Fibroblast of skin of abdomen (primary cell): ENCODE results near the gene MOV10L1.
"Not testable (repeated sequence)": the region's sequence is repeated elsewhere in the genome, so short reads cannot be mapped to it uniquely, and the experiment has no call there.

ENCODE experiments used
- DNase-seq: peaks from one replicate; pipeline ENCODE4 v3.0.0-alpha.2; 2013

The MOV10L1 gene

DNA sequence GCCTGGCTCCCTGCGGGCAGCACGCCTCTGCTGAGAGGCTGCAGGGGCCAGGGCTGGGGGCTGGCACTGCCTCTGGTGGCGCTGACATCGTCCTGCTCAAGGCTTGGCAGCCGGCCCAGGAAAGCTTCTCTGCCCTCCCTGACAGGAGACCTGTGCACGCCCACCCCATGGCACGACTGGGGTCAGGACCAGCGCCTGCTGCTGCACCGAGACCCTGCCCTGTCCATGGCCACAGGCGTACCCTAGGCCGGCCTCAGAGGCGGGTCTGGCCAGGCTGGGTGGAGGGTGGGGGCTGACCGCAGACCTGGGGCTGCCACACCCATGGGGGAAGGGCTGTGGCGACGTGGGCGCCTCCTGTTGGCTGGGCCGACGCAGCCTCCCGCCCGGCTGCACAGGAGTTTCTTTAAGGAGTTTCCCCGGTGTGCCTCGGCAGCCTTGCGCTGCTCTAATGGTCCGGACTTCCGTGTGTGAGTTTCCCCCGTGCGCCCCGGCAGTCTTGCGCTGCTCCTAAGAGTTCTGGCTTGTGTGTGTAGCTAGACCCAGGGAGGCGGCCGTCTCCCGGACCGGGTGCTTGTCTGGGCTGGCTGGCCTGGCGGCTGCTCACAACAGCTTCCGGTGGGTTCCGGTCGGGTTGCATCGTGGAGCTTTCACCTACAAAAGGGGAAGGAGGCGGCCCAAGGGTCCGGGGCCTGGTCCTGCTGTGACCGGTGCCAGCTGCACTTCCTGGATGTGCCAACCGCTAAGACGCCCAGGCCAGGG is 100.6 kb downstream of the MOV10L1 start:
- DNase-seq = peak; percentile 35

DNA sequence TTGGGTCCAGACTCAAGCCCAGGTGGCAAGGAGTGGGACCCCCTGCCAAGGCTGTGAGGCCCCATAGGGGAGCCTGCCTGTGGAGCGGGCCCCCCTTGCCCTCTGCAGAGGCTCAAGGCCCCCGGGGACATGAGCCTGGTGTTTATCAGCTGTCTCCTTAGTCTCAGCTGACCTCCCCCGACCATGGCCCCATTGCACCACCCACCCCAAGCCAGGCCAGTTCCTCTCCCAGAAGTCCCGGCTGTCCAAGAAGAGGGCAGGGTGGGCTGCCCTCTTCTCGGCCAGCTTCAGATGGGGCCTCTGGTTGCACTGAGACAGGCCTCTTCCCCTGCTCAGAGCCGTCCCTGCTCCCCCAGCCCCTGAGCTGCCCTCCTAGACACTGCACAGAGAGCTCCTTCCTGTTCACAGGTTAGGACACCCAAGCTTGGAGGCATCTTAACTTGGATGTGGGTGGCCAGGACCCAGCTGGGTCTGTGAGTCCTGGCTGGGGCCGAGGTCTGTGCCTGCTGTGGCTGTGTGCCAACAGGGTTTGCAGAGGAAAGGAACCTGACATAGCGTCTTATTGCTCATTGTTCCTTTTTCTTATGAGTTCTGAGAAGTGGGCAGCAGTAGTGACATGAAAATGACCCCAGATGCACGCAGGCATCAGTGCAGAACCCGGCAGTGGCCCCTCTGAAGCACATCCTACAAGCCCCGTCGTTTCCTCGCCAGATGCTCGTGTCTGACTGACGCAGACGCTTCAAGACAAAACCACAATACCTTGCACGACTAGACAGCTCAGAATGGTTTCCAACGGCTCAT is 101.3 kb downstream of the MOV10L1 start:
- peak; percentile 44 for DNase-seq

DNA sequence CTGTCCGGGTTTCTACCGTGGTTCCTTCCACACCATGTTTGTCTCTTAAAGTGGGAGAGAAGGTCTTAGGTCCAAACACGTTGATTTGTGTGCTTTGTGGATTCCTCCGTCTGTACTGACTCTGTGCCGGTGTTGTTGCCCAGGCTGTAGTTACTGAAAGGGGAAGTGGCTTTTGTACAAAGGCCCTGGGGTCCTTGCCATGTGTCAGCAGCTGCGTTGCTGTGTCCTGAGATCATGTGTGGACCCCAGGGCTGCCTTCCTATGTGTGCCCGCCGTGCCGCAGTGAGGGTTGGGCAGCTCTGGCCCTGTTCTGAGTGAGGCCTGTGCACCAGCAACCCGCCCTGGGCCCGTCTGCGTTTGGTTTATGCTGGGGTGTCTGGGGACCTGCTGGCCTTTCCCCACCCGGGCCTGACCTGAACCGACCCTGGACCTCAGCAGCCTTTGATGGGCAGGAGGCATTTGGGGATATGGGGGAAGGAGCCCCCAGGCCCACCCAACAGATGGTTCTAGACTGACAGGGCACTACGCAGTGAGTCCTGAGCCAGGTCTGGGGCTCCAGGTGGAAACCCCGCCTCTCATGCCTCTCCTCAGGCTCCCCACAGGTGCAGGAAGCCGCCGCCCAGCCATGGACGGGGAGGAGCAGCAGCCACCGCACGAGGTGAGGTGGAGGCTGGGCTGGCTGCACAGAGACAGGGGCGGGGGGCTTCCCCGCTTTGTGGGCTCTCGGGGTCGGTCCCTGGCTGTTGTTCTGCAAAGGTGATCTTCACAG is 102.8 kb downstream of the MOV10L1 start:
- DNase-seq = no peak

DNA sequence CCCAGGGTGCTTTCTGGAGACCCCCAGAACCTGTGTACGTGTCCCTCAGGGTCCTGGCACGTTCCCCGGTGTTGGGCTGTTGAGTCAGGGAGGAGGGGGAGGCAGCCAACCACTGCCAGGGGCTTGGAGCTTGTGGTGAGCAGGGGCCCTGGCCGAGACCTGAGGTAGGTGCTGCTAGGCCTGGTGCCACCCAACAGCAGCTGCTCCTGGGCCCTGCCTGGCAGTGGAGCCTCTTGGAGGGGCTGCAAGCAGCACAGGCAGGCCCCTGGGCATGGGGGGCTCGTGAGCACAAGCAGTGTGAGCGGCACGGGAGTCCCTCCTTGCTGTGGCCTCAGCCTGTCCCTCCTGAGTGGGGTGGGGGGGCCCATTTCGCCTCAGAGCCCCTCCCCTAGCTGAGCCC is 103.8 kb downstream of the MOV10L1 start:
- no peak for DNase-seq

DNA sequence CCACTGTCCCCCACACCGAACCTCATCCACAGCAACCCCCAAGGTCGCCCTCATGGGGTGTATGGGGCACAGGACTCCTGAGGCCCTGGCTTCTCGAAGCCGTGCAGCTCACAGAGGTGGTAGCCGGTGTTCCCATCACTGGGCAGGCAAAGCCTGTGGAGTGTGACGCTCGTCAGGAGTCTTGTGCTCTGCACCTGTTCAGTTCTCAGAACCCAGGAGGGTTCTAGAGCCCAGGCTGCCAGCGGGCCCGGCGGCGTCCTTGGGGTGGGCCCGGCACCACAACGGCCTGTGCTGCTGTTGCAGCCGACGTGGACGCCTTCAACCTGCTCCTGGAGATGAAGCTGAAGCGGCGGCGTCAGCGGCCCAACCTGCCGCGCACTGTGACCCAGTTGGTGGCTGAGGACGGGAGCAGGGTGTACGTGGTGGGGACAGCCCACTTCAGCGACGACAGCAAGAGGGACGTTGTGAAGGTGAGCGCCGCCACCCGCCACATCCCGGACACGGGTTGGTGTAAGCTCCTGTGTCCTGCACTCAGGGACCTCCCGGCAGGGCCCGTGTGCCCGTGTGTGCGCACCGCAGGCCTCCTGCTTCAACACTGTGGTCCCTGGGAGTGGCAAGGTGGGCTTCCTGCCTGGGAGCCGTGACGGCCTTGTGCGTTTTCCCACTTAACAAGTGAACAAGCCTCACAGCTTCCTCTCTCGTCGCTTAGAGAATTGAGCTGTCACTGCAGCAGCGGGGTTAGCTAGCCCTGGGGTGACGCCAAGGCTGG is 104.4 kb downstream of the MOV10L1 start:
- no peak for DNase-seq

DNA sequence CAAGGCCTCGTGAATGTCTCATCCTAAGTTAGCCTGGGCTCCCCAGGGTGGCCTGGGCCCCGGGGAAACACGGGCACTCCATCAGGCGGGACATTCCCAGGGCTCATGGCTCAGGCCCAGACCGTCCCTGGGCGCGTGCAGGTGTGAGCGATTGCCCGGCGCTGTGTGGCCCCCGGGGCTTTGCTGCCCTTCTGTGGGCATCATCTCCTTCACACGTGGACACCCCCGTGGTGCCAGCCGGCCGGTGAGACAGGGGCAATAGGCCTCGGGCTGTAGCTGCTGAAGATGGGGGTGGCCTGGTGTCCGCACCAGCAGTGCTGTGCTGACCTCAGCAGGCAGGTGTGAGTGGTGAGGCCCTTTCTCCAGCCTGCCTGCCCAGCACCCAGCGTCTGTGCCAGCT is 106.5 kb downstream of the MOV10L1 start:
- no peak for DNase-seq

DNA sequence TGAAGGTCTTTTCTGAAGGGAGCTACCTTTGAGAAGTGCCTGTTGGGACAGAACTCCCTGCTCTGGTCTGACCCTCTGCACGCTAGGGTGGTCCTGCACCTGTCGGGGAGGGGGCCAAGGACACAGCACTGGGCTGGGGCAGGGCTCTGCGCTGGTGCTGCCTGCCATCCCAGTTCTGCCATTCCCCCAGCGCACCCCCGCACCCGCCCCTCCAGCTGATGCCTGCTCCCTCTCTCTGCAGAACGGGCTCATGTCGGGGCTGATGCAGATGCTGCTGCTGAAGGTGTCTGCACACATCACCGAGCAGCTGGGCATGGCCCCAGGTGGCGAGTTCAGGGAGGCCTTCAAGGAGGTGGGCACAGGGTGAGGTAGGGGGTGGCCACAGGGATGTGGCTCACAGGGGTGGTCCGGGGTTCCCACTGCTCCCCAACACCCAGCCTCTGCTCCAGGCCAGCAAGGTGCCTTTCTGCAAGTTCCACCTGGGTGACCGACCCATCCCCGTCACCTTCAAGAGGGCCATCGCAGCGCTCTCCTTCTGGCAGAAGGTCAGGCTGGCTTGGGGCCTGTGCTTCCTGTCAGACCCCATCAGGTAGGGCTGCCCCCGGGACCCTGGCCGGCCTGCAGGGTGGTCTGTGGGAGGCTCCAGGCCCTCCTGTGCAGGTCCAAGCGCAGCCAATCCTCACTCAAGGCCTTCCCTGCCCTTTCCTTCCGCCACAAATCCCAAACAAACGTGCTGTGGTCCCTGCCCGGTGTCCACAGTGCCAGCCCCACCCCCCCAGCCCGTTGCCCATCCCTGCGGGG is 107.4 kb downstream of the MOV10L1 start:
- DNase-seq = no peak

DNA sequence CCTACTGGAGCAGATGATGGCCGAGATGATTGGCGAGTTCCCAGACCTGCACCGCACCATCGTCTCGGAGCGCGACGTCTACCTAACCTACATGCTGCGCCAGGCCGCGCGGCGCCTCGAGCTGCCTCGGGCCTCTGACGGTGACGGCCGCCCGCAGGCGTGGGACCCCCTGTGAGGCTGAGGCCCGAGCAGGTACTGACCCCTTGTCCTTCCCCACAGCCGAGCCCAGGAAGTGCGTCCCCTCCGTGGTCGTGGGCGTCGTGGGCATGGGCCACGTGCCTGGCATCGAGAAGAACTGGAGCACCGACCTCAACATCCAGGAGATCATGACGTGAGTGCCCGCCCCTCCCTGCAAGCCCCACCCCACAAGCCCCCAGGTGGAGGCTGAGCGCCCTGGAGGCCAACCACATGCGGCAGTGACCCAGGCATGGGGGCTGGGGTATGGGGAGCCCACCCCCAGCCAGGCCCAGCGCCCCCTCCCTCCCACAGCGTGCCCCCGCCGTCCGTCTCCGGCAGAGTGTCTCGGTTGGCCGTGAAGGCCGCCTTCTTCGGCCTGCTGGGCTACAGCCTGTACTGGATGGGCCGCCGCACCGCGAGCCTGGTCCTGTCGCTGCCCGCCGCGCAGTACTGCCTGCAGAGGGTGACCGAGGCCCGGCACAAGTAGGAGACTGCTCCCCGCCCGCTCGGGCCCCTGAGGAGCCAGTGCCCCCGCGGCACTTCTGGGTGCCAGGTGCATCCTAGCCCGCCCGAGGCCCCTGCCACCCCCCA is 108.2 kb downstream of the MOV10L1 start:
- no peak for DNase-seq

DNA sequence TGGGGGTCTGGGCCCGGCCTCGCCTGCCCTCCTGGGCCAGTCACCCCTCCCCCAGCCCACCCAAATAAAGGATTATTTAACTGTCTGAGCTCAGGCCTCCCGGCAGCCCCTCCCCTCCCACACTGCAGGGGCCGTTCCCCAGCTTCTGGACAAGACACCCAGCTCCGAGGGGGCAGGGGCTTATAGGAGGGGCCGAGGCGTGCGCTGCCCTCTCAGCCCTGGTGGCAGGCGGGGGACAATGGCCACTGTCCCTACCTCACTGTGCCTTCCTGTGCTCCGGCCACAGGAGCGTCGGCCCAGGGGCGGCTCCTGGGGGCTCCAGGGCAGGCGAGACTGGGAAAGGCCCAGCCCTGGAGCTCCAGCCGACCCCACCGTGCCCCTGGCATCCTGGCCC is 108.8 kb downstream of the MOV10L1 start:
- DNase-seq = no peak

DNA sequence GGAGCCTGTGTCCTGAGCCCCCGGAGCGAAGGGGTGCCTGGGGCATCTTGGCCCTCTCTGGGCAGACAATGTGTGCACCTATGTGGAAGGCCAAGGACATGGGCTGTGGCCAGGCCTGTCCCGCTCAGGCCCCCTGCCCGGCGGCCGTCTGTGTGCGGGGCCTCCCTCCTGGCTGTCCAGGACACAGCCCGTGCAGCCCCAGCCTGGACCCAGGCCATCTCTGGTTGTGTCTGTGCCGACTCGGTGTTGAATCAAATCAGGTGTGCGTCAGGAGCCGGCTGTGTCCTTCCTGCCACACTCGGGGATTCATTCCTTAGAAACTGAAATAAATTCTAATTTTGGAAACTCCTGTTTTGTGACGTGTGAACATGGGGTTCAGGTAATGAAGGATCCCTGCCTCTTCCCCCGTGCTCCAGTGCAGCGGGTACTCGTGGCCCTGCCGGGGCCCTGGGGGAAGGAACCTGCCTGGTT is 109.5 kb downstream of the MOV10L1 start:
- DNase-seq = no peak

DNA sequence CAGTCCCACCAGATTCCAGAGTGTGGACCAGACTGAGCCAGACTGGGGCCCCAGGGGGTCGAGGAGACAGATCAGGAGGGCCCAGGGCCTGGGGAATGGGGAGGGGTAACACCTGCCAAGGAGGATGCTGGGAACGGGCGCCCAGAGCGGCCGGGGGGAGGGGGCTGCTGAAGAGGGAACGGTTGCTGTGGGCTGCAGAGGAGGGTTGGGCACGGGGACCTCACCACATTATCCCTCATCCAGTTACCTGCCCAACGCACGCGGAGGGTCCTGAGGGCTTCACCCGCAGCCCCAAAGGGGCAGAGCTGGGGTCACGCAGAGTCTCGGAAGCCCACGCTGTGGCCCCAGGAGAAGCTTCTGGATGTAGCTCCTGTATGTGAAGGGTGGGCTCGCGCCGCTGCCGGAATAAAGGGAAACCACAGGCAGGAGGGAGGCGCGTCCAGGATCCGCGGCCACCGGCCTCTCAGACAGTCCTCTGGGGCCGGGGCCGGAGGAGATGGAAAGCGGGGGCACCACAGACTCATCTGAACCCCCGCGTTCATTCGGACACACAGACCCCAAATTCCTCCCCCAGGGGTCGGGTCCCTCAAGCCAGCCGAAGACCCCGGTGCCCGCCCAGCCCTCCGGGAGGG is 110.1 kb downstream of the MOV10L1 start:
- DNase-seq = no peak

DNA sequence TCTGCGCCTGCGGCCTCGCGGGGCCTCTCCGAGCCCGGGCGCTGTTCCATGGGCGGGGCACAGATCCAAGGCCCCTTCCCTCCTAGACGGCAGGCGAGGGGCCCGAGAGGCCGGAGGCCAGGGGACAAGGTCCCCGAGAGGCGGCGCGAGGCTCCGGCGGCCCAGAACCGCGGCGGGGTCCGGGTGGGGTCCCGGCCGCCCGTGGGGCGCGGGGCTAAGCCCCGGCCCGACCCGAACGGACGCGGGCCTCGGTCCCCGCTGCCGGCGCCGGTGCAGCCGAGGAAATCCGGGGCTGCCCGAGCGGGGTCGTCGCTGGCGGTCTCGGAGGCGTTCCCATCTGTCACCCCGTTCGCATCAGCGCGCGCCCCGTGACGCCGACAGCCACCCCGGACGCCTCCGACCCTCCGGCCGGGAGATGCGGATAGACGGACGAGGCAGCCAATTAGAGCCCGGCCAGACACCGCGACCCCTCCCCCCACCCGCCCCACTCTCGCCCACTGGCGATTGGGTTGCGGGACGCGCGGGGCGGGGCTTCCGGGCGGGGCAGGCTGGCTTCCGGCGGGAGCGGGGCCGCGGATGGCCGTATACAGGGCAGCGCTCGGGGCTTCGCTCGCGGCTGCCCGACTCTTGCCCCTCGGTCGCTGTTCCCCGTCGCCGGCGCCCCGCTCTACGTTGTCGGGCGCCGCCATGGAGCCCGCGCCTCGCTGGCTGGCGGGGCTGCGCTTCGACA is 110.8 kb downstream of the MOV10L1 start, which contains the start of gene SELENOO:
TSS of gene SELENOO (plus strand) at position 551 of the 730 bp plus-strand sequence. CDS start at position 577, 26 bp downstream.
- DNase-seq = peak; percentile 88

DNA sequence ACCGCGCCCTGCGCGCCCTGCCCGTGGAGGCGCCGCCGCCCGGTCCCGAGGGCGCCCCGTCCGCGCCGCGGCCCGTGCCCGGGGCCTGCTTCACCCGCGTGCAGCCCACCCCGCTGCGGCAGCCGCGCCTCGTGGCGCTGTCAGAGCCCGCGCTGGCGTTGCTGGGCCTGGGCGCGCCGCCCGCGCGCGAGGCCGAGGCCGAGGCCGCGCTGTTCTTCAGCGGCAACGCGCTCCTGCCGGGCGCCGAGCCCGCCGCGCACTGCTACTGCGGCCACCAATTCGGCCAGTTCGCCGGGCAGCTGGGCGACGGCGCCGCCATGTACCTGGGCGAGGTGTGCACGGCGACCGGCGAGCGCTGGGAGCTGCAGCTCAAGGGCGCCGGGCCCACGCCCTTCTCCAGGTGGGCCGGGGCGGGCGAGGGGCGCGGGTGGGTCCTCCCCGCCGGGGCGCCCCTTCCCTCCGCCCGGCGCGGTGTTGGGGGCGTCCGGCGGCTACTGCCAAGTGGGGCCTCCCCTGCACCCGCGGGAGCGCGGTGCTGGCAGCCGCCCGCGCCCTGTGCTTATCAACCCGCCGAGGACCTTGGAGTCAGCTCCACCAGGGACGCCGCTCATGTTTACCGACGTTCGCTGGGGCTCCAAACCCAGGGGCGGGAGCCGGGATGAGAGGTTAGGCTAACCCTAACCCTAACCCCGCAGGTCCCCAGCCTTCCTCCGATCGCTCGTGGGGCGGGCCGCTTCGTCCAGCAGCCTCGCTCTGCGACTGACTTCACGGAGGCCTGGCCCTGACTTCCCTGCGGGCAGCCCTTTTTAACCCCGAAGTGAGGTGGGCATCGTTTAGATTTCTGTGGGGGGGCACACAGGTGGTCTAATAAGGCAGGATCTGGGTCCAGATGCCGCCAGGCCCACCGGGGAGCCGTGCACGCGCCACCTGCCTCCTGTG is 111.7 kb downstream of the MOV10L1 start:
- no peak for DNase-seq

DNA sequence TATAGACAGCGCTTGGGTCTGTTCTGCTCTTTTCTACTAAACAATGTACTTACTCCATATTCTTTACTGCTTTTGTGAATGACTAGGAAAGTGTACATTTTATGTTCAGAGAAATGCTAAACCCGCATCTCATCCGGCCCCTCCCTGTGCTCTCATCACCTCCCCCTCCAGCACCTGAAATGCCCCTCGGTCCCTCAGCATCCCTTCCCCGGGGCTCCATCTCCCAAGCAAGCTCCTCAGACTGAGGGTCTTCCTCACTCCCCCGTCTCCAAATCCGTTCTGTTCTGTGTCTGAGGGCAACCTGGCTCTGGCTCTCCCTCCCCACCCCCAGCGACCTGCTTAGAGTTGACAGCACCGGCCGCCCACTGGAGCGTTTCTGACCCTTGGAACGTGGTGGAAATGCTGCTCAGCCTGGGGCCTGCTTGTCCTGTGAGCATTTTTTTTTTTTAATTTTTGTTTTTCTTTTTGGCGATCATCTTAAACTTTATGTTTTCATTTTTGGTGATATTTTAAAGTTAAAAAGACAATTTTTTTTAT is 112.4 kb downstream of the MOV10L1 start:
- DNase-seq = no peak

DNA sequence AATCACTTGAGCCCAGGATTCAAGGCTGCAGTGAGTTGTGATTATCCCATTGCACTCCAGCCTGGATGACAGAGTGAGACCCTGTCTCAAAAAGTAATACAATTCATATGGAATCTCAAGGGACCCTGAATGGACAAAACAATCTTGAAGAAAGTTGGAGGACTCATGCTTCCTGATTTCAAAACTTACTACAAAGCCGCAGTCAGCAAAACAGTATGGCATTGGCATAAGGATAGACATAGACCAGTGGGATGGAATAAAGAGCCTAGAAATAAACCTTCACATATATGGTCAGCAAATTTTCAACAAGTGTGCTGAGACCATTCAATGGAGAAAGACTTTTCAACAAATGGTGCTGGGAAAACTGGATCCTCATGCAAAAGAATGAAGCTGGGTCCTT is 113.5 kb downstream of the MOV10L1 start:
- DNase-seq = no peak

DNA sequence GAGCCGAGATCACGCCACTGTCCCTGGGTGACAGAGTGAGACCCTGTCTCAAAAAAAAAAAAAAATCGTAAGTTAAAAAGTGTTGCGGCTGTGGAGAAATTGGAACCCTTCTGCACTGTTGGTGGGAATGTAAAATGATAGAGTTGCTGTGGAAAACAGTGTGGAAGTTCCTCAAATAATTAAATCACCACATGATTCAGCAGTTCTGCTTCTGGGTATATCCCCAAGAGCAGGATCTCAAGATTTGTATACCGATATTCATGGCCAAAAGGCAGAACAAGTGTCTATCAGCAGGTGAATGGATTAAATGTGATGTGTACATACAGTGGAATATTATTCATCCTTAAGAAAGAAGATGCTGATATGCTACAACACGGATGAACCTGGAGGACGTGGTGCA is 114.8 kb downstream of the MOV10L1 start:
- no peak for DNase-seq

DNA sequence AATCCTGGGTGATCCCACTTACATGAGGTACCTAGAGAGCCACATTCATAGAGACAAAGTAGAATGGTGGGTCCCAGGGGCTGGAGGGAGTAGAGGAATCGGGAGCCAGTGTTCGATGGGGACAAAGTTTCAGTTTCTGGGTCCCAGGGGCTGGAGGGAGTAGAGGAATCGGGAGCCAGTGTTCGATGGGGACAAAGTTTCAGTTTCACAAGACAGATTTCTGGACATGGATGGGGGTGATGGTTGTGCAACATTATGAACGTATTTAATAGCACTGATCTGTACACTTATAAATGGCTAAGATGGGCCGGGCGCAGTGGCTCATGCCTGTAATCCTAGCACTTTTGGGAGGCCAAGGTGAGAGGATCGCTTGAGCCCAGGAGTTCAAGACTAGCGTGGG is 115.2 kb downstream of the MOV10L1 start:
- not testable (repeated sequence) for DNase-seq
